ENCODE measurements around the gene GPR37.

DNA sequence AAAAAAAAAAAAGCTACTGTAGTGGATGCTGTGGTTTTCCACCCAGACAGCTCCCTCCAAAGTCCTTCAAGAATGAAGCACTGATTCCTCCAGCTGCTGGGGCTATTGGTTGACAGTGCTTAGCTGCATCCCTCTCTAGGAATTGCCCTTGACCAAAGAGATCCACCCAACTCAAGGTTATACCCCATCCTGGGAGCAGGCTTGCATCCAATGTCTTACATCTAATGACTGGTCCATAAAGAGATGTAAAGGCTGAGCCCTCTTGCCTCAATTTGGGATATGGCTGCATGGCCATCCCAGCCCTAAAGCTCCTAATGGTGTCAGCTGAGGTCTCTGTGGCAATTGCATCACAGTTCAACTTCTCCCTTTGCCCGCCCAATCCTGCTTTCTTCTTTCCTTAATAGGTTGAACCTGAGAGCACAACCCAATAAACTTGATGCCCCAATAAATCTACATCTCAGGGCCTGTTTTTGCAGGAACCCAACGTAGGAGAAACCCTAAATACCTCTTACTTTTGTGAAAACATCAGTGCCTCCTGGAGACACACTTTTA lies 4.4 kb downstream of the GPR37 start:
- TF ChIP-seq CSRNP3 (CRISPR knock-in tag; IDR thresholded peaks at IDR 0.05): no peak
- TF ChIP-seq GLIS3 (CRISPR knock-in tag; IDR thresholded peaks at IDR 0.05): no peak
- no peak for TF ChIP-seq ARNTL (CRISPR knock-in tag; IDR thresholded peaks at IDR 0.05; ENCODE audit: borderline replicate concordance, low read depth)
- TF ChIP-seq TSHZ2 (CRISPR knock-in tag; IDR thresholded peaks at IDR 0.05): no peak
- TF ChIP-seq TOX (CRISPR knock-in tag; IDR thresholded peaks at IDR 0.05; ENCODE audit: borderline replicate concordance): no peak
- no peak for TF ChIP-seq PATZ1 (CRISPR knock-in tag; IDR thresholded peaks at IDR 0.05; ENCODE audit: borderline replicate concordance)
- TF ChIP-seq PPARA (CRISPR knock-in tag; IDR thresholded peaks at IDR 0.05; ENCODE audit: borderline replicate concordance): no peak
